ENCODE results near the gene UMODL1. TPM values are rescaled to one million over a fixed set of nuclear protein-coding genes. Genes with fewer than 3 reads are reported as not detected.

Gene UMODL1
- total and polyA plus RNA-seq, 10 of the 15 experiments (the other 5 are each of a cell fraction or from before 2014, with no cell fraction given): 0.01 to 0.11 (median 0.03) TPM; not detected in 5

DNA sequence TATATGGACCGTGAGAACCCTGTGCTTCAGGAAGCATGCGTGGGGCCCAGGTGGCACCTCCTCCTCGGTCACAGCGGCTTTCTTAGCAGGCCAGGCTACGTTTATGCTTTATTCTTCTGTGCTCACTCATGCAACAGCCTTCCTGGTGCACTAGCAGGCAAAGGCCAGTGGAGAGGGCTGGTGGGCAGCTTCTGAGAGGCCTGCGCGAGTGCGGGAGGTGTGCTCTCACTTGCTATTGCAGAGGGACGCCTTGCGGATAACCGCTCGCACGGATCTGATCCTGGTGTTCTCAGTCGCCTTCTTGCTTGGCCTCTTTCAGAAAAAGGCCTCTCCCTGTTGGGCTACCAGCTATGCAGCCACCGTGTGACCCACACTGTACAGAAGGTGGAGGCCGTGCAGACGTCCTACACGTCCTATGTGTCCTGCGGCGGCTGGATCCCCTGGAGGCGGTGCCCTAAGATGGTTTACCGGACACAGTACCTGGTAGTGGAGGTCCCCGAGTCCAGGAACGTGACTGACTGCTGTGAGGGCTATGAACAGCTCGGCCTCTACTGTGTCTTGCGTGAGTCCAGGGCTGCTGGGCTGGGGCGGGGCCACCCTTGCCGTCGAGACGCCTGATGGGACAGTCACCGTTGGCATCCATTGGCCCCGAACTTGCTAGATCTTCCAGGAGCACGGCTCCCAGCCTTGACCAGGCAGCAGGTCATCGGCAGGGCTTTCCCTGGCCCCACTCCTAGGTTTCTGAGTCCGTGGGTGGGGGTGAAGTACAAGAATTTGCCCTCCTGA lies 4.8 kb downstream of the UMODL1 start:
- WGBS (ENCODE audit: insufficient coverage, insufficient replicate concordance, low lambda C conversion rate, missing lambda C conversion rate): 89% methylated on average over 35 of the region's 35 CpGs
- Histone ChIP-seq H3K27me3 (replicated peaks in 1 of 2; ENCODE audit: control insufficient read depth in 2 of 2, insufficient read depth in 2 of 2, low read length in 1 of 2) (peaks cover 0 to 3% of the 10 kb centered on the region in 2 experiments; a peak in 1 of 4 replicates), H2AFZ (ENCODE audit: control insufficient read depth, low read depth, low read length) (no peak overlapping the region), H3K36me3 (ENCODE audit: control insufficient read depth in 2 of 2, insufficient read depth in 2 of 2, low read length in 1 of 2) (no peaks in the 10 kb centered on the region), H4K20me1 (ENCODE audit: control insufficient read depth, insufficient read depth) (no peaks in the 10 kb centered on the region), H3K4me1 (ENCODE audit: control insufficient read depth, insufficient read depth, low read length) (peaks cover 27% of the 10 kb centered on the region), H3K9me3 (replicated peaks; ENCODE audit: control insufficient read depth, insufficient read depth, low read length) (no peaks in the 10 kb centered on the region), H3K79me2 (ENCODE audit: control insufficient read depth, insufficient read depth, low read length) (no peaks in the 10 kb centered on the region), H3K4me3 (no peak overlapping the region), H3K4me2 (ENCODE audit: control insufficient read depth, insufficient read depth) (no peak overlapping the region), H3K9ac (ENCODE audit: control insufficient read depth, insufficient read depth, low read length) (no peak overlapping the region), H3K27ac (ENCODE audit: control insufficient read depth, insufficient read depth) (no peak overlapping the region)
- DNase-seq (ENCODE audit: low read depth, low spot score) (no peak), ATAC-seq (no peak), FAIRE-seq (no peak)
- SMC1A ChIA-PET (ENCODE audit: uncharacterized antibody, unreplicated experiment): no interaction called here
- RAD21 ChIA-PET (ENCODE audit: unreplicated experiment): interaction anchor here (1.6 kb wide), 1 partner anchor 32 kb away, joined by 4 read pairs; no protein-coding TSS in a partner anchor
- in situ Hi-C loops (cut with MboI) (no loop called here), intact Hi-C loops (cut with micrococcal nuclease; ENCODE audit: unreplicated experiment) (no loop called here)
- BruUV-seq (replicated peaks): no TSS peak
- CTCF ChIA-PET: interaction anchor here (0.9 to 1.2 kb wide), 2 partner anchors 12 to 42 kb away, joined by 3 to 4 read pairs; no protein-coding TSS in a partner anchor
- POLR2A ChIA-PET: interaction anchor here (1.7 kb wide), 1 partner anchor 13 kb away, joined by 4 read pairs; no protein-coding TSS in a partner anchor
- no peak for TF ChIP-seq EP300 (IDR thresholded peaks at IDR 0.05; ENCODE audit: borderline replicate concordance in 1 of 2, control insufficient read depth in 1 of 2, low read depth in 2 of 2, low read length in 2 of 2)
- TF ChIP-seq RFX5 (IDR thresholded peaks at IDR 0.05; ENCODE audit: low read depth, low read length): no peak
- TF ChIP-seq GATAD2B (conservative IDR thresholded peaks at IDR 0.05; ENCODE audit: low read depth): no peak
- TF ChIP-seq HCFC1 (IDR thresholded peaks at IDR 0.05; ENCODE audit: low read length): no peak
- TF ChIP-seq ZZZ3 (IDR thresholded peaks at IDR 0.05; ENCODE audit: control insufficient read depth, insufficient read length, low read depth): no peak
- TF ChIP-seq STAT3 (IDR thresholded peaks at IDR 0.05; ENCODE audit: low read depth, low read length): no peak
- TF ChIP-seq BHLHE40 (IDR thresholded peaks at IDR 0.05; ENCODE audit: borderline replicate concordance in 1 of 2, low read depth in 2 of 2, low read length in 1 of 2): no peak
- TF ChIP-seq, protein P1, sequence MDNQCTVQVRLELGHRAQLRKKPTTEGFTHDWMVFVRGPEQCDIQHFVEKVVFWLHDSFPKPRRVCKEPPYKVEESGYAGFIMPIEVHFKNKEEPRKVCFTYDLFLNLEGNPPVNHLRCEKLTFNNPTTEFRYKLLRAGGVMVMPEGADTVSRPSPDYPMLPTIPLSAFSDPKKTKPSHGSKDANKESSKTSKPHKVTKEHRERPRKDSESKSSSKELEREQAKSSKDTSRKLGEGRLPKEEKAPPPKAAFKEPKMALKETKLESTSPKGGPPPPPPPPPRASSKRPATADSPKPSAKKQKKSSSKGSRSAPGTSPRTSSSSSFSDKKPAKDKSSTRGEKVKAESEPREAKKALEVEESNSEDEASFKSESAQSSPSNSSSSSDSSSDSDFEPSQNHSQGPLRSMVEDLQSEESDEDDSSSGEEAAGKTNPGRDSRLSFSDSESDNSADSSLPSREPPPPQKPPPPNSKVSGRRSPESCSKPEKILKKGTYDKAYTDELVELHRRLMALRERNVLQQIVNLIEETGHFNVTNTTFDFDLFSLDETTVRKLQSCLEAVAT (IDR thresholded peaks at IDR 0.05): no peak
- no peak for TF ChIP-seq MXI1 (IDR thresholded peaks at IDR 0.05; ENCODE audit: low read depth, low read length)
- no peak for TF ChIP-seq RAD51 (IDR thresholded peaks at IDR 0.05)
- TF ChIP-seq HDAC6 (IDR thresholded peaks at IDR 0.05; ENCODE audit: unreplicated experiment): no peak
- no peak for TF ChIP-seq STAT1 (conservative IDR thresholded peaks at IDR 0.05)
- TF ChIP-seq ELK1 (IDR thresholded peaks at IDR 0.05; ENCODE audit: low read depth, low read length): no peak
- no peak for TF ChIP-seq FOS (IDR thresholded peaks at IDR 0.05; ENCODE audit: borderline replicate concordance, extremely low read depth, insufficient read length)
- TF ChIP-seq JUNB (IDR thresholded peaks at IDR 0.05): no peak
- no peak for TF ChIP-seq SKIL (IDR thresholded peaks at IDR 0.05; ENCODE audit: low read depth, poor library complexity, severe bottlenecking)

All from GM12878 (cell line).